Smooth muscle cell of the brain vasculature (primary cell): ENCODE data around the gene KIAA1217.
"Not testable (repeated sequence)": the region's sequence is repeated elsewhere in the genome, so short reads cannot be mapped to it uniquely, and the experiment has no call there.

Source experiments
- DNase-seq: peaks from one replicate; pipeline ENCODE4 v3.0.0-alpha.2; 2012; ENCODE audit warnings: low read depth, low spot score

KIAA1217 gene

GRCh38 chr10:24440817-24441797 is 232.2 kb downstream of the KIAA1217 start:
- no peak for DNase-seq

- DNase-seq = no peak
Measured at GRCh38 chr10:24442234-24442633, 233.3 kb downstream of the KIAA1217 start.

- not testable (repeated sequence) for DNase-seq
Measured at GRCh38 chr10:24442641-24443174, 233.8 kb downstream of the KIAA1217 start.

- DNase-seq = peak; percentile 67
Measured at GRCh38 chr10:24444337-24444736, 235.4 kb downstream of the KIAA1217 start.

GRCh38 chr10:24445958-24446357 is 237.0 kb downstream of the KIAA1217 start:
- DNase-seq = not testable (repeated sequence)

GRCh38 chr10:24446739-24447138 is 237.8 kb downstream of the KIAA1217 start:
- no peak for DNase-seq

GRCh38 chr10:24448351-24448999 is 239.5 kb downstream of the KIAA1217 start:
- no peak for DNase-seq

- no peak for DNase-seq
Measured at GRCh38 chr10:24449321-24449740, 240.4 kb downstream of the KIAA1217 start.

GRCh38 chr10:24449769-24450310 is 240.9 kb downstream of the KIAA1217 start:
- DNase-seq = no peak

GRCh38 chr10:24451325-24451820 is 242.4 kb downstream of the KIAA1217 start:
- DNase-seq = no peak

GRCh38 chr10:24452030-24452429 is 243.1 kb downstream of the KIAA1217 start:
- DNase-seq = no peak

GRCh38 chr10:24453404-24453830 is 244.5 kb downstream of the KIAA1217 start:
- DNase-seq = no peak

- DNase-seq = no peak
Measured at GRCh38 chr10:24453973-24454372, 245.0 kb downstream of the KIAA1217 start.

- DNase-seq = no peak
Measured at GRCh38 chr10:24455447-24455846, 246.5 kb downstream of the KIAA1217 start.

GRCh38 chr10:24456322-24456721 is 247.4 kb downstream of the KIAA1217 start:
- no peak for DNase-seq

- DNase-seq = no peak
Measured at GRCh38 chr10:24457661-24458318, 248.9 kb downstream of the KIAA1217 start.

GRCh38 chr10:24459836-24460235 is 250.9 kb downstream of the KIAA1217 start:
- DNase-seq = no peak

- DNase-seq = no peak
Measured at GRCh38 chr10:24462291-24462813, 253.4 kb downstream of the KIAA1217 start.

- no peak for DNase-seq
Measured at GRCh38 chr10:24462889-24463552, 254.1 kb downstream of the KIAA1217 start.

- DNase-seq = no peak
Measured at GRCh38 chr10:24463611-24464426, 254.9 kb downstream of the KIAA1217 start.
